DOHH2 (cell line): ENCODE results near the gene TCN2.

ENCODE experiments used
- CTCF ChIP-seq: fragments of 200-600 bp; sonication (generic); IDR thresholded peaks from one replicate; pipeline ENCODE4 v1.5.1; 2014; ENCODE audit warnings: antibody characterized with exemption, mild to moderate bottlenecking, low read depth, low read length; ENCODE audit not compliant: poor library complexity, severe bottlenecking
- EZH2phosphoT487 ChIP-seq: fragments of 200-600 bp; sonication (generic); IDR thresholded peaks from 2 replicates; pipeline ENCODE4 v1.6.1; 2017; ENCODE audit warnings: borderline replicate concordance, mild to moderate bottlenecking, antibody characterized with exemption, low read length, moderate library complexity, mixed read lengths

- TF ChIP-seq CTCF, result no peak
- TF ChIP-seq EZH2phosphoT487, result no peak
These were observed 7.3 kb downstream of the TCN2 start for GRCh38 chr22:30614268-30614667.
